Measurements from ENCODE around the gene STK40.

Gene STK40

DNA sequence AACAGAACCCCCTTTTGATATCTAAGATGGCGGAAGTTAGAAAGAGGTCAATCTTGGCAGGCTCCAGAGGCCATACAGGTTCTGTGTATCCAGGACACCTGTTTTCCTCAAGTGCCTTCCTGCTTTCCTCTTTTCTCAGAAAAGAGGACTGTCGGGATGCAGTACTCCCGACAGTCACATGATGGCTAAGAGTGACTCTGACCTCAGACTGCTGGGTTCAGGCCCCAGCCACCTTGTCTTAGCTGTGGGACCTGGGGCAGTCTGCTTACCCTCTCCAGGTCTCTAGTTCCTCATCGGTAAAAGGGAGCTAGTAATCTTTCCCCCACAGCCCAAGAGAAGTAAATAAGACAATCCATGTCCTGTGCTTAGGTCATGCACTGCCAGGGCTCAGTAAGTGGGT lies 29.9 kb downstream of the STK40 start:
- H3K4me3 ChIP-seq (ENCODE audit: control insufficient read depth, low read depth, low read length), result no peak overlapping the region
- TF ChIP-seq, protein P1, sequence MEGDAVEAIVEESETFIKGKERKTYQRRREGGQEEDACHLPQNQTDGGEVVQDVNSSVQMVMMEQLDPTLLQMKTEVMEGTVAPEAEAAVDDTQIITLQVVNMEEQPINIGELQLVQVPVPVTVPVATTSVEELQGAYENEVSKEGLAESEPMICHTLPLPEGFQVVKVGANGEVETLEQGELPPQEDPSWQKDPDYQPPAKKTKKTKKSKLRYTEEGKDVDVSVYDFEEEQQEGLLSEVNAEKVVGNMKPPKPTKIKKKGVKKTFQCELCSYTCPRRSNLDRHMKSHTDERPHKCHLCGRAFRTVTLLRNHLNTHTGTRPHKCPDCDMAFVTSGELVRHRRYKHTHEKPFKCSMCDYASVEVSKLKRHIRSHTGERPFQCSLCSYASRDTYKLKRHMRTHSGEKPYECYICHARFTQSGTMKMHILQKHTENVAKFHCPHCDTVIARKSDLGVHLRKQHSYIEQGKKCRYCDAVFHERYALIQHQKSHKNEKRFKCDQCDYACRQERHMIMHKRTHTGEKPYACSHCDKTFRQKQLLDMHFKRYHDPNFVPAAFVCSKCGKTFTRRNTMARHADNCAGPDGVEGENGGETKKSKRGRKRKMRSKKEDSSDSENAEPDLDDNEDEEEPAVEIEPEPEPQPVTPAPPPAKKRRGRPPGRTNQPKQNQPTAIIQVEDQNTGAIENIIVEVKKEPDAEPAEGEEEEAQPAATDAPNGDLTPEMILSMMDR (IDR thresholded peaks at IDR 0.05; ENCODE audit: control insufficient read depth, insufficient read depth, low read depth, low read length, missing control alignments), result no peak
- no peak for DNase-seq (ENCODE audit: low read depth)

DNA sequence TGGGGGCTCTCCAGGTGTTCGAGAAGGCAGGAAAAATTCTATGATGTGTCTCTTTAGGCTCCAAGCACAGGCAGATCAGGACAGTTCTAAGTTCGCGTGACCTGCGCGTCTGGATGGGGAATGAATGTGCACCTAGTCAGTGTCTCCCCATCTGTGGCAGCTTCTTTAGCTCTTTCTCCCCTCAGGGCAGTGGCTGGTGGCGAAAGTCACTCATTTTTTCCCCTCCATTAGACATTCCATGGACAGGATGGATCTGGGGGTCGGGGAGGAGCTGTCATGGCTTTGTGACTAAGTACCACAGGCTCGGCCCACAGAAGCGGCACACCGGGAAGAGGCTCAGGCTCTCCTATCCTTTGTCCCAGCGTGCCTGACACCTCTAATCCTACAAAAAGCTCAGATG lies 31.2 kb downstream of the STK40 start:
- DNase-seq (ENCODE audit: low read depth), result no peak
- TF ChIP-seq, protein P1 (IDR thresholded peaks at IDR 0.05; ENCODE audit: control insufficient read depth, insufficient read depth, low read depth, low read length, missing control alignments), result no peak

DNA sequence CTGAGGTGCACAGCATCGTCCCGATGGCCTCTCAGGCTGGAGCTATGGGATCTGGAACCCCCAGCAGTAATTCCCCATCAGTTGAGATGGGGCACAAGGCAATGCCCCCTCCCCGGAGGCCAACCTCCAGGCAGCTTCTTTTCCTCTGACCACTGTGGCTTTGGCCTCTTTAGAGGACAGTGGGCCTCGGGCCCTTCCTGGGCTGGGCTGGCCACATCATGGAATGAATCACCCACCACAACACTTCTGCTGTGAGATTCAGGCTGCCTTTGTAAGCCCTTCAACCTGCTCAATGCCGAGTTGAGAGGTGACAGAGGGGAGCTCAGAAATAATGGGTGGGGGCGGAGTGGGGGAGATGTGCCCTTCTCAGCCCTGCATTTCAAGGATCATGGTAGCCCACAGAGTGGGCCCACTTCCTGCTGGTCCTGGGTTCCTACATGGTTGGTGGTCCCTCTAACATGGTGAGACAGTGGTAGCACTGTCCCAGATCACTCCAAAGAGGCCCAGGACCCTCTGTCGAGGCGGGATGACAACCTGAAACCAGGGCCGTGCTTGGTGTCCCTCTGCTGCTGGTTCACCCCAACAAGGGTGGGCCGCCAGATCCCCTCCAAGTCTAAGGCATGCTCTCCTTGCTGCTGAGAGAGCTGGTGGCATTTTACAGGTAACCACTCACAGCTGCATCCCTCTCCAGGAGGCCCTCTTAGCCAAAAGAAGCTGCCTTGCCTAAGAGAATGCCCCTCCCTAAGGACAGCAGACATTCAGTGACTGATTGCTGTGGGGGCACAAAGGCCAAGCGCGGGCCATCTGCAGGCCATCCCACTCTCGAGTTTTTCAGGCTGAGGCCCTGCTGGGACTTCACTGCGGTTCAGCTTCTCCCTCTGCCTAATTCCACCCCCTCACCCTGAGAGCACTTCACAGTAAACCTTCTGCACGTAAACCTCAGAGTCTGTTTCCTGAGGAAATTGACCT lies 32.5 kb downstream of the STK40 start:
- TF ChIP-seq, protein P1 (IDR thresholded peaks at IDR 0.05; ENCODE audit: control insufficient read depth, insufficient read depth, low read depth, low read length, missing control alignments), result no peak
- DNase-seq (ENCODE audit: low read depth), result no peak
- H3K4me3 ChIP-seq (ENCODE audit: control insufficient read depth, low read depth, low read length), result no peak overlapping the region

More for the DNA sequence above, 31.2 kb downstream of the STK40 start:
- no peak overlapping the region for H3K4me3 ChIP-seq (ENCODE audit: control insufficient read depth, low read depth, low read length)

DNA sequence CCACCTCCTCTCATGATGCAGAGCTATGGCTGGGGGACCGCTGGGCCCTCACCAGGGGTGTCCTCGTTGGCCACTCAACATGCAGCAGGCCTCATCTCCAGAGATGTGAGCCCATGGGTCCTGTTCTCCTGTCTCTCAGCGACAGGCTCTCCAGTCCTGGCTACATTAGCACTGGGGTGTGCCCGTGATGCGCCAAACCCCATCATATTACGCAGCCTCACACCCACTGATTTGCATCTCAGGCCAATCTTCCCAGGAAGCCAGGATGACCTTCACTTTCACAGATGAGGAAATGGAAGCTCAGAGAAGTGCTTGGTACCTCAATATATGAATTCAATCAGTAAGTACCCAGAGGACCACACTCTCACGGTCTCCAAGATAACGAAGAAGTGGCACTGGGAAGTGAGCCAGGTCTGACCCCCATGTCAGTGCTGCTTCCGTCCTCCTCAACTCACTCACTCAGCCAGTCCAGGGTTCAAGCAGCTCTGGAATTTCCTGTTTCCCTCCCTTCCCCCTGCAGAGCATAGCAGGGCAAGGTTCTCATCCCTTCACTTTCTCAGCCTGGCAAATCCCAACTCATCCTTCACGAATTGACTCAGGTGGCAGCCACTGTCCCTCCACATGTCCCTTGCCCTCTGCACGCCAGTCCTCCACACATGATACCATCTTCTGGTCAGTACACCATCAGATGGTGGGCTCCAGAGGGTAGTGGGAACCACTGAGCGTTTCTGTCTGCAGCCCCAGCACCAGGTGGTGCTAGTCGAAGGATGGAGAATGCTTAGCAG lies 33.4 kb downstream of the STK40 start:
- H3K4me3 ChIP-seq (ENCODE audit: control insufficient read depth, low read depth, low read length), result no peak overlapping the region
- TF ChIP-seq, protein P1 (IDR thresholded peaks at IDR 0.05; ENCODE audit: control insufficient read depth, insufficient read depth, low read depth, low read length, missing control alignments), result peak; percentile 28
- DNase-seq (ENCODE audit: low read depth), result no peak

DNA sequence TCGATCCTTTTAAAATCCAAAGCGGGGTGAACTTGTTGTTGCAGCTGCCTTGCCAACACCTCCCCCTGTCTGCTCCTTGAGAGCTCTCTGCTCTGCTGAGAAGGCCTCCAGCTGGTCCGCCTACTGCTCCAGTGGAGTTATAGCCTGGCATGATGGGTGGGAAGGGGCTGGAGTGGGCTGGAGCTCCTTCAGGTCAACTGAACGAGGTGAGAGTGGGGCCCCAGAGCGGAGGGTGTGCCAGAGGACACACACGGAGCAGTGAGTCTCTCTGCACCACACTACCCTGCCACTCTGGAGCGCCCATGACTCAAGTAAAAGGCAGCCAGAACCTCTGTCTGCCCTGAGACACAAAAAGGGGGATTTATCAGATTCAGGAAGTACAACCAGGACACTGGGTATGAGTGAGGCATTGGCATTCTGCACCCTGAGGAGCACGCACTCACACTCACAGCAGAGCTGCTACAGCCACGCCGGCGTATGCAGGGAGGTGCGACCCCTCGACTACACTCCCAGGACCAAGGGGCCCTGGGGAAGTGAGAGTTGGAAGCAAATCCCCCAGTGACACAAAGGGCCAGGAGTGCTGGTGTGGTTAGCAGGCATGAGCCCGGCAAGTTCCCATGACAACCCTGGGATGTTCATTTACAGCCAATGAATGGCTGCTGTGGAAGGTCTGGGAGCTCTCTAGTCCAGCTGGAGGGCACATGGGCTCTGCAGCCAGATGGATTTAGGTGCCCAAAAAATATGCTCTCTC lies 34.3 kb downstream of the STK40 start:
- TF ChIP-seq, protein P1 (IDR thresholded peaks at IDR 0.05; ENCODE audit: control insufficient read depth, insufficient read depth, low read depth, low read length, missing control alignments), result no peak
- no peak for DNase-seq (ENCODE audit: low read depth)
- H3K4me3 ChIP-seq (ENCODE audit: control insufficient read depth, low read depth, low read length), result no peak overlapping the region

DNA sequence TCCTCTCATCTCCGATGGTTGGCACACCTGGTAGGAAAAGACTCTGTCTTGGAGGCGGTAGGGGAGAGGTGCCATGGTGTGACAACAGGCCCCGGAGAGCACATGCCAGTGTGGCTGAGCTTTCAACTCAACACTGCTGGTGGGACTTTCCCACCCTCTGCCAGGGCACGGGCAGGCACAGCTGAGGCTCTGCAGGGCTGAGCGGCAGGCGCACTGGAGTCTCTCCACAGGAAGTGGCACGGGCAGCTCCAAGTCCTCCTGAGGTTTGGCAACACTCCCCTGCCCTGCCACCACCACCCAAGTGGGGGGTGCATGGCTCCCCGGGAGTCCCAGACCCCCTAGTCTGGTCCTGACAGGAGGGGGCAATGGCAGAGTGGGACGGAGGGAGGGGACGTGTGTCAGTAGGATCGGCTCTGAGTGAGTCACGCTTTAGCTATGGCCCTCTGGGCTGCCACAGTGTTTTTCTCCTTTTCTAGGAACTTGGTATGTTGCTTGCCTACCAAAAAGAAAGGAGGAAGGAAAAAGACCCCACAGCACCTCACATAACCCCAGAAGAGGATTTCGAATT lies 35.0 kb downstream of the STK40 start:
- DNase-seq (ENCODE audit: low read depth), result no peak
- TF ChIP-seq, protein P1 (IDR thresholded peaks at IDR 0.05; ENCODE audit: control insufficient read depth, insufficient read depth, low read depth, low read length, missing control alignments), result no peak
- no peak overlapping the region for H3K4me3 ChIP-seq (ENCODE audit: control insufficient read depth, low read depth, low read length)
